ENCODE results near the gene NMNAT1.
A peak's percentile ranks its signal among the peaks of the same experiment; 100 is the strongest.
"Not testable (repeated sequence)": the region's sequence is repeated elsewhere in the genome, so short reads cannot be mapped to it uniquely, and the experiment has no call there.

Gene NMNAT1

DNA sequence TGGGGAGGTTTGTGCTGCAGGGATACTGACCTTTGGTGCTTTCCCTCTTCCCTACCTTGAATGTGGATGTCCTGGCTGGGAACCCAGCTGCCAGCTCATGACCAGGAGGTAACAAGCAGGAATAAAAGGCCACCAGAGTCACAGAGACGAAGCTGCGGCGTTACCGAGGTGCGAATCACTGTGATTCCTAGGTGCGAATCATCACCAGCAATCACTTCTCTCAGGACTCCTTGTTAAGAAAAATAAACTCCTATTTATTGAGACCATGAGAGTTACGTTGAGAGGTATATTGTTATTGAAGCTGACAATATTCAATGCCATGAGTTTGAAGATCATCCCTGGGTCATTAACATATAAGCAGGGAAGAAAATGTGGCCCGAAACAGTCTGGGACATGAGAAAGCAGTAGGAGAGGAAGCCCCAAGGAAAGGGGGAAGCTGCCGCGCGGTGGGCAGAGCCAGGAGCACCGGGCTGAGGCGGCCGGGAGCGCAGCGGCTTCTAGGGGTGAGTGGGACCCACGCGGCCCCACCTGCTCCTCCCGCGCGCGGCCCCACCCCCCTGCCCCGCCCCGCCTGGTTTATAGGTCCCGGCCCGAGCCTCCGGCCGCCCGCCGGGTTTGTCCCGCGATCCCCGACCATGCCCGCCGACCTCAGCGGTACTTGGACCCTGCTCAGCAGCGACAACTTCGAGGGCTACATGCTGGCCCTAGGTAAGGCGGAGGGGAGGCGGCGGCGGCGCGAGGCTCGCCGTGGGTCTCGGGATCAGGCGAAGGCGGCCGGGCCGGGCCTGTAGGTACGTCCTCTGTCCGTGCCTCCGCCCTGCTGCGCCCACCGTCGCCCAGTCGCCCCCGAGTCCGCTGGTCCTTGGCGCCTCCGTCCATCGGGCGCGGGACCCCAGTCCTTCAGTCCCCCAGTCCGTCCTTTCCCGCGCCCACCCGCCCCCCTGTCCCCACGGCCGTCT lies 53.6 kb downstream of the NMNAT1 start, which contains the start of gene RBP7:
Gene RBP7, plus strand, starts transcription at position 605 of the 959 bp plus-strand sequence. Its CDS starts 31 bp downstream, at position 636.
- Histone ChIP-seq H3K9ac (ENCODE audit: low read length) (no peak within 1 kb of the TSS), H3K27me3 (ENCODE audit: control insufficient read depth, insufficient read depth, low read length) (peaks cover 2% of the 10 kb centered on the region), H3K4me3 (ENCODE audit: low read length) (peak within 1 kb of the TSS; percentile 48), H3K4me1 (ENCODE audit: control insufficient read depth, insufficient read depth, low read length) (no peaks in the 10 kb centered on the region), H3K36me3 (ENCODE audit: control insufficient read depth, insufficient read depth, low read length) (no peaks in the 10 kb centered on the region), H3K27ac (ENCODE audit: low read depth, low read length) (no peak within 1 kb of the TSS)

DNA sequence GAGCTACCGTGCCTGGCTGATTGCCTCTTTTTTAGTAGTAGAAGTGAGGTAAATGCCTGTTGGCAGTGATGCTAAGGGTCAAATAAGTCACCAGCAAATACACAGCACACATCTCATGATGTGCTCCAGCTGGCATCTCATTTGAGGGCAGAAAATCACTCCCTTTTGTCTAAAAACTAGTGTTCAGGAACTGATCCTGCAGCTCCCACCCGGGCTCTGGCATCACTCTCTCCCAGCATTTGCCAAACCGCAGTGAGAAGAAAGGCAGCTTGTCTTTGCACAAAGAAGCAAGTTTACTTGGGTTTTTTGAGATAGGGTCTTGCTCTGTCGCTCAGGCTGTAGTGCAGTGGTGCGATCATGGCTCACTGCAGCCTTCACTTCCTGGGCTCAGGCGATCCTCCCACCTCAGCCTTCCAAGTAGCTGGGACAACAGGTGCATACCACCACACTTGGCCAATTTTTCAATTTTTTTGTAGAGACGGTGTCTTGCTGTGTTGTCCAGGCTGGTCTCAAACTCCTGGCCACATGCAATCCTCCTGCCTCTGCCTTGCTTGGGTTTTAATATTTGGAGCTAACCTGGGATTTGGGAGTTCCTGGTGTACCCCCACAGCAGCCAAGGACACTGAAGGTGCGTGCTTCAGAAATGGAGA lies 57.9 kb downstream of the NMNAT1 start:
- peaks cover 2% of the 10 kb centered on the region for H3K27me3 ChIP-seq (ENCODE audit: control insufficient read depth, insufficient read depth, low read length)
- no peaks in the 10 kb centered on the region for H3K4me1 ChIP-seq (ENCODE audit: control insufficient read depth, insufficient read depth, low read length)
- no peak overlapping the region for H3K27ac ChIP-seq (ENCODE audit: low read depth, low read length)
- H3K4me3 ChIP-seq (ENCODE audit: low read length), result no peak overlapping the region
- H3K36me3 ChIP-seq (ENCODE audit: control insufficient read depth, insufficient read depth, low read length), result no peaks in the 10 kb centered on the region
- H3K9ac ChIP-seq (ENCODE audit: low read length), result no peak overlapping the region

DNA sequence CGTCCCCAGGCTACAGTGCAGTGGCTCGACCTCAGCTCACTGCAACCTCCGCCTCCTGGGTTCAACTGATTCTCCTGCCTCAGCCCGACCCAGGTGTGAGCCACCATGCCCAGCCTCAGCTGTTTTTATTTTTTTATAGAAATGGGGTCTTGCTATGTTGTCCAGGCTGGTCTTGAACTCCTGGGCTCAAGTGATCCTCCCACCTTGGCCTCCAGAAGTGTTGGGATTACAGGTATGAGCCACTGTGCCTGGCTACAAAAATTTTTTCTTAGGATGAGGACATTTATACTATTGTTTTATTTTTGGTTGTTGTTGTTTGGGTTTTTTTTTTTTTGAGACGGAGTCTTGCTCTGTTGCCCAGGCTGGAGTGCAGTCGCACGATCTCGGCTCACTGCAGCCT lies 62.0 kb downstream of the NMNAT1 start:
- H3K27ac ChIP-seq (ENCODE audit: low read depth, low read length); H3K36me3 ChIP-seq (ENCODE audit: control insufficient read depth, insufficient read depth, low read length); H3K27me3 ChIP-seq (ENCODE audit: control insufficient read depth, insufficient read depth, low read length); H3K4me3 ChIP-seq (ENCODE audit: low read length); H3K9ac ChIP-seq (ENCODE audit: low read length); H3K4me1 ChIP-seq (ENCODE audit: control insufficient read depth, insufficient read depth, low read length): not testable (repeated sequence)

DNA sequence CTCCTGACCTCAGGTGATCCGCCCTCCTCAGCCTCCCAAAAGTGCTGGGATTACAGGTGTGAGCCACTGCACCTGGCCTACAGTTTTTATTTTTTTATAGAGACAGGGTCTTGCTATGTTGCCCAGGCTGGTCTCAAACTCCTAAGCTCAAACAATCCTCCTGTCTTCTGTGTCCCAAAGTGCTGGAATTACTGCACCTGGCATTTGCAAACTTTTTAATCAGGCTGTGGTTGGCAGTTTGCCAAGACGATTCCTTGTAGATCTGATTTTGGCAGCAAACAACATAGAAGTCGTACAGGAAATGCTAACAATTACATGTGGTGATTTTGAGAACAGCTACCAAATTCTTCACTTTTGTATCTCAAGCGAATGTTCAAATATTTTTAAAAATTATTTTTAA lies 63.9 kb downstream of the NMNAT1 start:
- H3K27me3 ChIP-seq (ENCODE audit: control insufficient read depth, insufficient read depth, low read length), result no peaks in the 10 kb centered on the region
- no peaks in the 10 kb centered on the region for H3K4me1 ChIP-seq (ENCODE audit: control insufficient read depth, insufficient read depth, low read length)
- no peak overlapping the region for H3K4me3 ChIP-seq (ENCODE audit: low read length)
- H3K9ac ChIP-seq (ENCODE audit: low read length), result no peak overlapping the region
- no peaks in the 10 kb centered on the region for H3K36me3 ChIP-seq (ENCODE audit: control insufficient read depth, insufficient read depth, low read length)
- H3K27ac ChIP-seq (ENCODE audit: low read depth, low read length), result no peak overlapping the region

DNA sequence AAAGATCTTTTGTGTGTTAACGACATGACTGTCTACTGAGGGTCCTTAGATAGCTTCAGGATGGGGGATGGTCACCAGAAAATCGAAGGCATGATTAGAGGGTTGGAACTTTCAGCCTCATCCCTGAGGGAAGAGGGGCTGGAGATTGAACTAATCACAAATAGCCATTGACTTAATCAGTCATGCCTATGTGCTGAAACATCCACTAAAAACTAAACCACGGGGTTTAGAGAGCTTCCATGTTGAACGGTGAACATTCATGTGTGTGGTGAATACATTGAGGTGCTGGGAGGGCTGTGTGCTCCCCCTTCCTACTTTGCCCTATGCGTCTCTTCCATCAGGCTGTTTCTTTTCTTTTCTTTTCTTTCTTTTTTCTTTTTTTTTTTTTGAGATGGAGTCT lies 70.7 kb downstream of the NMNAT1 start:
- no peak overlapping the region for H3K9ac ChIP-seq (ENCODE audit: low read length)
- no peaks in the 10 kb centered on the region for H3K36me3 ChIP-seq (ENCODE audit: control insufficient read depth, insufficient read depth, low read length)
- H3K27ac ChIP-seq (ENCODE audit: low read depth, low read length), result no peak overlapping the region
- no peak overlapping the region for H3K4me3 ChIP-seq (ENCODE audit: low read length)
- no peaks in the 10 kb centered on the region for H3K4me1 ChIP-seq (ENCODE audit: control insufficient read depth, insufficient read depth, low read length)
- no peaks in the 10 kb centered on the region for H3K27me3 ChIP-seq (ENCODE audit: control insufficient read depth, insufficient read depth, low read length)

DNA sequence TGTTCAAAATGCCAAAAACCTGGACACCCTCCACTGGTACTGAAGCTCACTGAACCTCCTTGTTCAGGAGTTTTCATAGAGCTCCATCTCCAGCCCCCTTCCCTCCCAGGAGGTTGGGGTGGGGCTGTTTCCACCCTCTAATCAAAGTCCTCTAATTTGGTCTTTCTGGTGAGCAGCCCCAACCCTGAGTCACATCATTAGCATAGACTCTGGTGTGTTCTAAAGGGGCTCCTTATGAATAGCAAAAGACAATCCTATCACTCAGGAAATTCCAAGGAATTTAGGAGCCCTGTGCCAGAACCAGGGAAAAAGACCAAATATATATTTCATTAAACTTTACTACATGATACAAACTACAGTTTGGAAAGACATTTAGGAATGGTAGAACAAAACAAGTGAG lies 76.3 kb downstream of the NMNAT1 start:
- H3K27ac ChIP-seq (ENCODE audit: low read depth, low read length), result no peak overlapping the region
- no peaks in the 10 kb centered on the region for H3K36me3 ChIP-seq (ENCODE audit: control insufficient read depth, insufficient read depth, low read length)
- H3K4me3 ChIP-seq (ENCODE audit: low read length), result no peak overlapping the region
- H3K27me3 ChIP-seq (ENCODE audit: control insufficient read depth, insufficient read depth, low read length), result no peaks in the 10 kb centered on the region
- H3K4me1 ChIP-seq (ENCODE audit: control insufficient read depth, insufficient read depth, low read length), result no peaks in the 10 kb centered on the region
- H3K9ac ChIP-seq (ENCODE audit: low read length), result no peak overlapping the region

DNA sequence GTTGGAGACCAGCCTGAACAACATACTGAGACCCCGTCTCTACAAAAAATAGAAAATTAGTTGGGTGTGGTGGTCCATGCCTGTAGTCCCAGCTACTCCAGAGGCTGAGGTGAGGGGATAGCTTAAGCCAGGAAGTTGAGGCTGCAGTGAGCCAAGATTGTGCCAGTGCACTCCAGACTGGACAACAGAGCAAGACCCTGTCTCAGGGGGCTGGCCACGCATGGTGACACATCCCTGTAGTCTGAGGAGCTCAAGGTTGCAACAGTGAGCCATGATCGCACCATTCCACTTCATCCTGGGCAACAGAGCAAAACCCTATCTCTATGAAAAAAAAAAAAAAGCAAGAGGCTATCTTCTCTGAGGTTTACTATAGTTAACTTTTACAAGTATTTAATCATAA lies 76.8 kb downstream of the NMNAT1 start:
- Histone ChIP-seq H3K27ac (ENCODE audit: low read depth, low read length) (no peak overlapping the region), H3K9ac (ENCODE audit: low read length) (no peak overlapping the region), H3K27me3 (ENCODE audit: control insufficient read depth, insufficient read depth, low read length) (no peaks in the 10 kb centered on the region), H3K36me3 (ENCODE audit: control insufficient read depth, insufficient read depth, low read length) (no peaks in the 10 kb centered on the region), H3K4me3 (ENCODE audit: low read length) (no peak overlapping the region), H3K4me1 (ENCODE audit: control insufficient read depth, insufficient read depth, low read length) (no peaks in the 10 kb centered on the region)

DNA sequence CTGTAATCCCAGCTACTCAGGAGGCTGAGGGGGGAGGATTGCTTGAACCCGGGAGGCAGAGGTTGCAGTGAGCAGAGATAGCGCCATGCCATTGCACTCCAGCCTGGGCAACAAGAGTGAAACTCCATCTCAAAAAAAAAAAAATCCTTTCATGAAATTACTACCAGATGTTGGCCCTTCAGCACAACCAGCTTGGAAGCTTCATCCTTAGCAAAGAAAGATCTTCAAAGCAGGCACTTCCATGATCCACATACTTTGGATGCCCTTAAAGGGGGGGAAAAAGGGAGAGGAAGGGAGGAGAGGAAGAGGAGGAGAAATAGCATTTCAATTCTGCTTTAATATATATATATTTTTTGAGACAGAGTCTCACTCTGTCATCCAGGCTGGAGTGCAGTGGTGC lies 77.4 kb downstream of the NMNAT1 start:
- not testable (repeated sequence) for H3K27me3 ChIP-seq (ENCODE audit: control insufficient read depth, insufficient read depth, low read length)

DNA sequence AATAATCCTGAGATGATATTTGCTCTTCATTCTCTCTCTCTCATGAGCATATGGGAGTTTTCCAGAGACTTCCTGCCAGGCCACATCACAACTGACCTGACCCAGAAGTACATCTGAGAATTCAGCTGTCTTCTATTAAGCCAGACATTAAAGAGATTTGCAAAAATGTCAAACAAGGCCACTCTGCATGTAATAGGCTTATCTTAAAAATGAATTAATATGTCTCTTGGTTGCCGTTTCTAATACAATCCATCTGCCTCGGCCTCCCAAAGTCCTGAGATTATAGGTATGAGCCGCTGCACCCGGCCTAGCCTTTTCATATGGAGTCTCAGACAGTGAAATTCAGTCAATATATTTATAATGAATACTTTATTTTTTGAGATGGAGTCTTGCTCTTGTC lies 78.7 kb downstream of the NMNAT1 start:
- H3K9ac ChIP-seq (ENCODE audit: low read length); H3K36me3 ChIP-seq (ENCODE audit: control insufficient read depth, insufficient read depth, low read length); H3K27me3 ChIP-seq (ENCODE audit: control insufficient read depth, insufficient read depth, low read length); H3K4me1 ChIP-seq (ENCODE audit: control insufficient read depth, insufficient read depth, low read length); H3K27ac ChIP-seq (ENCODE audit: low read depth, low read length); H3K4me3 ChIP-seq (ENCODE audit: low read length): not testable (repeated sequence)

More for the DNA sequence above, 77.4 kb downstream of the NMNAT1 start:
- H3K9ac ChIP-seq (ENCODE audit: low read length); H3K4me1 ChIP-seq (ENCODE audit: control insufficient read depth, insufficient read depth, low read length); H3K4me3 ChIP-seq (ENCODE audit: low read length); H3K36me3 ChIP-seq (ENCODE audit: control insufficient read depth, insufficient read depth, low read length); H3K27ac ChIP-seq (ENCODE audit: low read depth, low read length): not testable (repeated sequence)

DNA sequence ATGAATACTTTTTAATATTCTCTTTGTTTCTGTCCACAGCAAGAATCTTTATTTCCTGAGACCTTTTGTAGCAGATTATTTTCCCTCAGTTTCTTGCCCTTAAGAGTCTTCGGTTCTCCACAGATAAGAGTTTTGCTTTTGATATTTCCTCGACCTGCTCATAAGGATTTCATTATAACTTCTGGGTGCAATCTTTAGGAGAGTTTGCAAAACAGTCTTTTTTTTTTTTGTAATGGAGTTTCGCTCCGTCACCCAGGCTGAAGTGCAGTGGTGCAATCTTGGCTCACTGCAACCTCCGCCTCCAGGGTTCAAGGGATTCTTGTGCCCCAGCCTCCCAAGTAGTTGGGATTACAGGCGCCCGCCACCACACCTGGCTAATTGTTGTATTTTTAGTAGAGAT lies 79.4 kb downstream of the NMNAT1 start:
- Histone ChIP-seq H3K9ac (ENCODE audit: low read length) (no peak overlapping the region), H3K4me1 (ENCODE audit: control insufficient read depth, insufficient read depth, low read length) (no peaks in the 10 kb centered on the region), H3K27ac (ENCODE audit: low read depth, low read length) (no peak overlapping the region), H3K4me3 (ENCODE audit: low read length) (no peak overlapping the region), H3K36me3 (ENCODE audit: control insufficient read depth, insufficient read depth, low read length) (no peaks in the 10 kb centered on the region), H3K27me3 (ENCODE audit: control insufficient read depth, insufficient read depth, low read length) (no peaks in the 10 kb centered on the region)

DNA sequence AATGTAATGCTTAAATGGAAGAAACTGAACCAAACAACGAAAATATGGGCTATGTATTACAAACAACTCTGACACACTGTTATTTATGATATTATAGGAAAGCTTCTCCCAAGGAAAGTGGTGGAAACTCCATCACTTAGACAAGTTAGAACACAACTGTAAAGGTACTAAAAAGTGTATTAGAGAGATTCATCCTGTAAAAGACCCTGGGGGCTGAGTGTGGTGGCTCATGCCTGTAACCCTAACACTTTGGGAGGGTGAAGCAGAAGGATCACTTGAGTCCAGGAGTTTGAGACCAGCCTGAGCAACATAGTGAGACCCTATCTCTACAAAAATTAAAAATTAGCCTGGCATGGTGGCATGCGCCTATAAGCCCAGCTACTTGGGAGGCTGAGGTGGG lies 82.1 kb downstream of the NMNAT1 start:
- no peaks in the 10 kb centered on the region for H3K36me3 ChIP-seq (ENCODE audit: control insufficient read depth, insufficient read depth, low read length)
- no peak overlapping the region for H3K27ac ChIP-seq (ENCODE audit: low read depth, low read length)
- no peak overlapping the region for H3K4me3 ChIP-seq (ENCODE audit: low read length)
- H3K27me3 ChIP-seq (ENCODE audit: control insufficient read depth, insufficient read depth, low read length), result no peaks in the 10 kb centered on the region
- no peaks in the 10 kb centered on the region for H3K4me1 ChIP-seq (ENCODE audit: control insufficient read depth, insufficient read depth, low read length)
- H3K9ac ChIP-seq (ENCODE audit: low read length), result no peak overlapping the region

DNA sequence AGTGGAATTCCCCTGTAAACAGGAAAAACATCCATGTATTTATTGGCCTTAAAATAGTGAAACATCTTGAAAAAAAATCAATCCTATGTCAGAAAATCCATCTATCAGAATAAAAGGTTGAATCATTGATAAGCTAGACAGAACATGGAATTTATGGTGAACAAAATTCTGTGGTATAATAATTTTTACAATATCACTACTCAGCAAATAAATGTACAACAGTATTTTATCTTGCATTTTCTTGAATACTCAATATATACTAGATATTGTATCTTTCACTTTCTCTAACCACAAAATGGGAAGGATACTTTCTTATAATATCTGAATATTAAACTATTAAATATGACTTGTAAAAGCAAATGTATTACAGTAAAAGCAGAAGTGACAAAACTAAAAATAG lies 83.8 kb downstream of the NMNAT1 start:
- Histone ChIP-seq H3K36me3 (ENCODE audit: control insufficient read depth, insufficient read depth, low read length) (no peaks in the 10 kb centered on the region), H3K9ac (ENCODE audit: low read length) (no peak overlapping the region), H3K27ac (ENCODE audit: low read depth, low read length) (no peak overlapping the region), H3K27me3 (ENCODE audit: control insufficient read depth, insufficient read depth, low read length) (no peaks in the 10 kb centered on the region), H3K4me1 (ENCODE audit: control insufficient read depth, insufficient read depth, low read length) (no peaks in the 10 kb centered on the region), H3K4me3 (ENCODE audit: low read length) (no peak overlapping the region)
